ENCODE results near the gene RRP1B. TPM values are rescaled to one million over a fixed set of nuclear protein-coding genes. Genes with fewer than 3 reads are reported as not detected.

The RRP1B gene
- total and polyA plus RNA-seq, 2 of the 13 experiments (the other 11 are each of a cell fraction or from before 2014, with no cell fraction given), result 16.3 to 46.2 TPM

DNA sequence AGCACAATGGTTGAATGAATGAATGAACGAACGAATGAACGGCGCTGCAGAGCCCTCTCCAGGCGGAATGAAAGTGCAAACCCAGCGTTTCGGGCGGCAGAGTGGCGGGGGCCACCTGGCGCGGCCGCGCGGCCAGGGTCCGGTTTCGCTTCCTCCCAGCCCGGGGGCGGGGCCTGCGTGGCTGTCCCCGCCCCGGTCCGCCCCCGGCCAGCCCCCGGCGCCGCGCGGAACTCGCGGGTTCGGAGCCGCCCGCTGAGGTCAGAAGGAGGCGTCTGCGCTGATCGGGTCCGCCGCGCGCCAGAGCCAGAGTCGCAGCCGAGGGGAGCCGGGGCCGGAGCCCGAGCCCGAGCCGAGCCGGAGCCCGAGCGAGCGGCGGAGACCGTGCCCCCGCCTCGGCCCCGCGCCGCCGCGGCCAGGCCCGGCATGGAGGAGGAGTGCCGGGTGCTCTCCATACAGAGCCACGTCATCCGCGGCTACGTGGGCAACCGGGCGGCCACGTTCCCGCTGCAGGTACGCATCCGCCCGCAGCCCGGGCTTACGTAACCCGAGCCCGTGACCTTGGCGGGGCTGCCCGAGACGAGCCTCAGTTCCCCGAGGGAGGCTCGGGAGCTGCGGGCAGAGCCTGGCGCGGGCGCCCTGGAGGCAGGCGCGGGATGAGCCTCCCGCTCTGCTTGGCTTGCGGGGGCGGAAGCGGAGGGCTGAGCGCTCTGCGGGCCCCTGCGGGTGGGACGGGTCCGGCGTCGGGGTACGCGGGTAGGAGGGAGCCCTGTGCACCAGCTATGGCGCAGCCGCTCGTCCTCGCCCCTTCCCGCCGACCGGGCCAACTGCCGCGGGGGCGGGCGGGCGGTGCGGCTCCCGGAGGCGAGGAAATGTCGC, 59.8 kb downstream of the RRP1B start, which contains the start of gene PDXK (continued):
- TF ChIP-seq, protein P1, sequence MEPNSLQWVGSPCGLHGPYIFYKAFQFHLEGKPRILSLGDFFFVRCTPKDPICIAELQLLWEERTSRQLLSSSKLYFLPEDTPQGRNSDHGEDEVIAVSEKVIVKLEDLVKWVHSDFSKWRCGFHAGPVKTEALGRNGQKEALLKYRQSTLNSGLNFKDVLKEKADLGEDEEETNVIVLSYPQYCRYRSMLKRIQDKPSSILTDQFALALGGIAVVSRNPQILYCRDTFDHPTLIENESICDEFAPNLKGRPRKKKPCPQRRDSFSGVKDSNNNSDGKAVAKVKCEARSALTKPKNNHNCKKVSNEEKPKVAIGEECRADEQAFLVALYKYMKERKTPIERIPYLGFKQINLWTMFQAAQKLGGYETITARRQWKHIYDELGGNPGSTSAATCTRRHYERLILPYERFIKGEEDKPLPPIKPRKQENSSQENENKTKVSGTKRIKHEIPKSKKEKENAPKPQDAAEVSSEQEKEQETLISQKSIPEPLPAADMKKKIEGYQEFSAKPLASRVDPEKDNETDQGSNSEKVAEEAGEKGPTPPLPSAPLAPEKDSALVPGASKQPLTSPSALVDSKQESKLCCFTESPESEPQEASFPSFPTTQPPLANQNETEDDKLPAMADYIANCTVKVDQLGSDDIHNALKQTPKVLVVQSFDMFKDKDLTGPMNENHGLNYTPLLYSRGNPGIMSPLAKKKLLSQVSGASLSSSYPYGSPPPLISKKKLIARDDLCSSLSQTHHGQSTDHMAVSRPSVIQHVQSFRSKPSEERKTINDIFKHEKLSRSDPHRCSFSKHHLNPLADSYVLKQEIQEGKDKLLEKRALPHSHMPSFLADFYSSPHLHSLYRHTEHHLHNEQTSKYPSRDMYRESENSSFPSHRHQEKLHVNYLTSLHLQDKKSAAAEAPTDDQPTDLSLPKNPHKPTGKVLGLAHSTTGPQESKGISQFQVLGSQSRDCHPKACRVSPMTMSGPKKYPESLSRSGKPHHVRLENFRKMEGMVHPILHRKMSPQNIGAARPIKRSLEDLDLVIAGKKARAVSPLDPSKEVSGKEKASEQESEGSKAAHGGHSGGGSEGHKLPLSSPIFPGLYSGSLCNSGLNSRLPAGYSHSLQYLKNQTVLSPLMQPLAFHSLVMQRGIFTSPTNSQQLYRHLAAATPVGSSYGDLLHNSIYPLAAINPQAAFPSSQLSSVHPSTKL (CRISPR knock-in tag; IDR thresholded peaks at IDR 0.05), result peak; percentile 57; the same call in 1 of the 2 replicates
- TF ChIP-seq RNF2 (conservative IDR thresholded peaks at IDR 0.05; ENCODE audit: low read depth), result 0 out of 2 replicates have a peak, but pooled peaks have one; percentile 35
- TF ChIP-seq GABPB1 (CRISPR knock-in tag; IDR thresholded peaks at IDR 0.05), result peak; percentile 65; the same call in 1 of the 2 replicates
- TF ChIP-seq, protein P2, sequence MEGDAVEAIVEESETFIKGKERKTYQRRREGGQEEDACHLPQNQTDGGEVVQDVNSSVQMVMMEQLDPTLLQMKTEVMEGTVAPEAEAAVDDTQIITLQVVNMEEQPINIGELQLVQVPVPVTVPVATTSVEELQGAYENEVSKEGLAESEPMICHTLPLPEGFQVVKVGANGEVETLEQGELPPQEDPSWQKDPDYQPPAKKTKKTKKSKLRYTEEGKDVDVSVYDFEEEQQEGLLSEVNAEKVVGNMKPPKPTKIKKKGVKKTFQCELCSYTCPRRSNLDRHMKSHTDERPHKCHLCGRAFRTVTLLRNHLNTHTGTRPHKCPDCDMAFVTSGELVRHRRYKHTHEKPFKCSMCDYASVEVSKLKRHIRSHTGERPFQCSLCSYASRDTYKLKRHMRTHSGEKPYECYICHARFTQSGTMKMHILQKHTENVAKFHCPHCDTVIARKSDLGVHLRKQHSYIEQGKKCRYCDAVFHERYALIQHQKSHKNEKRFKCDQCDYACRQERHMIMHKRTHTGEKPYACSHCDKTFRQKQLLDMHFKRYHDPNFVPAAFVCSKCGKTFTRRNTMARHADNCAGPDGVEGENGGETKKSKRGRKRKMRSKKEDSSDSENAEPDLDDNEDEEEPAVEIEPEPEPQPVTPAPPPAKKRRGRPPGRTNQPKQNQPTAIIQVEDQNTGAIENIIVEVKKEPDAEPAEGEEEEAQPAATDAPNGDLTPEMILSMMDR (CRISPR knock-in tag; IDR thresholded peaks at IDR 0.05), result peak; percentile 41
- peak; percentile 49; the same call in 1 of the 2 replicates for TF ChIP-seq HOXD1 (CRISPR knock-in tag; IDR thresholded peaks at IDR 0.05)
- no peak for TF ChIP-seq ATF7 (IDR thresholded peaks at IDR 0.05)
- no peak for TF ChIP-seq ATF7 (CRISPR knock-in tag; IDR thresholded peaks at IDR 0.05)
- peak; percentile 66; the same call in 1 of the 2 replicates for TF ChIP-seq ZNF891 (CRISPR knock-in tag; IDR thresholded peaks at IDR 0.05)
- TF ChIP-seq ZMYM4 (CRISPR knock-in tag; IDR thresholded peaks at IDR 0.05), result peak; percentile 47; the same call in 1 of the 2 replicates
- TF ChIP-seq, protein P3, sequence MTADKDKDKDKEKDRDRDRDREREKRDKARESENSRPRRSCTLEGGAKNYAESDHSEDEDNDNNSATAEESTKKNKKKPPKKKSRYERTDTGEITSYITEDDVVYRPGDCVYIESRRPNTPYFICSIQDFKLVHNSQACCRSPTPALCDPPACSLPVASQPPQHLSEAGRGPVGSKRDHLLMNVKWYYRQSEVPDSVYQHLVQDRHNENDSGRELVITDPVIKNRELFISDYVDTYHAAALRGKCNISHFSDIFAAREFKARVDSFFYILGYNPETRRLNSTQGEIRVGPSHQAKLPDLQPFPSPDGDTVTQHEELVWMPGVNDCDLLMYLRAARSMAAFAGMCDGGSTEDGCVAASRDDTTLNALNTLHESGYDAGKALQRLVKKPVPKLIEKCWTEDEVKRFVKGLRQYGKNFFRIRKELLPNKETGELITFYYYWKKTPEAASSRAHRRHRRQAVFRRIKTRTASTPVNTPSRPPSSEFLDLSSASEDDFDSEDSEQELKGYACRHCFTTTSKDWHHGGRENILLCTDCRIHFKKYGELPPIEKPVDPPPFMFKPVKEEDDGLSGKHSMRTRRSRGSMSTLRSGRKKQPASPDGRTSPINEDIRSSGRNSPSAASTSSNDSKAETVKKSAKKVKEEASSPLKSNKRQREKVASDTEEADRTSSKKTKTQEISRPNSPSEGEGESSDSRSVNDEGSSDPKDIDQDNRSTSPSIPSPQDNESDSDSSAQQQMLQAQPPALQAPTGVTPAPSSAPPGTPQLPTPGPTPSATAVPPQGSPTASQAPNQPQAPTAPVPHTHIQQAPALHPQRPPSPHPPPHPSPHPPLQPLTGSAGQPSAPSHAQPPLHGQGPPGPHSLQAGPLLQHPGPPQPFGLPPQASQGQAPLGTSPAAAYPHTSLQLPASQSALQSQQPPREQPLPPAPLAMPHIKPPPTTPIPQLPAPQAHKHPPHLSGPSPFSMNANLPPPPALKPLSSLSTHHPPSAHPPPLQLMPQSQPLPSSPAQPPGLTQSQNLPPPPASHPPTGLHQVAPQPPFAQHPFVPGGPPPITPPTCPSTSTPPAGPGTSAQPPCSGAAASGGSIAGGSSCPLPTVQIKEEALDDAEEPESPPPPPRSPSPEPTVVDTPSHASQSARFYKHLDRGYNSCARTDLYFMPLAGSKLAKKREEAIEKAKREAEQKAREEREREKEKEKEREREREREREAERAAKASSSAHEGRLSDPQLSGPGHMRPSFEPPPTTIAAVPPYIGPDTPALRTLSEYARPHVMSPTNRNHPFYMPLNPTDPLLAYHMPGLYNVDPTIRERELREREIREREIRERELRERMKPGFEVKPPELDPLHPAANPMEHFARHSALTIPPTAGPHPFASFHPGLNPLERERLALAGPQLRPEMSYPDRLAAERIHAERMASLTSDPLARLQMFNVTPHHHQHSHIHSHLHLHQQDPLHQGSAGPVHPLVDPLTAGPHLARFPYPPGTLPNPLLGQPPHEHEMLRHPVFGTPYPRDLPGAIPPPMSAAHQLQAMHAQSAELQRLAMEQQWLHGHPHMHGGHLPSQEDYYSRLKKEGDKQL (CRISPR knock-in tag; IDR thresholded peaks at IDR 0.05; ENCODE audit: low read depth), result no peak
- 0 out of 2 replicates have a peak, but pooled peaks have one; percentile 22 for TF ChIP-seq ZZZ3 (CRISPR knock-in tag; IDR thresholded peaks at IDR 0.05; ENCODE audit: borderline replicate concordance)
- no peak for TF ChIP-seq RCOR2 (CRISPR knock-in tag; IDR thresholded peaks at IDR 0.05)
- 0 out of 2 replicates have a peak, but pooled peaks have one; percentile 23 for TF ChIP-seq MTF2 (CRISPR knock-in tag; IDR thresholded peaks at IDR 0.05; ENCODE audit: borderline replicate concordance)
- TF ChIP-seq ZNF7 (CRISPR knock-in tag; IDR thresholded peaks at IDR 0.05), result no peak
- peak; percentile 65 for TF ChIP-seq HNRNPLL (IDR thresholded peaks at IDR 0.05; ENCODE audit: low read depth, low read length, poor library complexity, severe bottlenecking)
- 0 out of 2 replicates have a peak, but pooled peaks have one; percentile 39 for TF ChIP-seq ZNF136 (CRISPR knock-in tag; IDR thresholded peaks at IDR 0.05; ENCODE audit: low read depth)
- TF ChIP-seq, protein P4, sequence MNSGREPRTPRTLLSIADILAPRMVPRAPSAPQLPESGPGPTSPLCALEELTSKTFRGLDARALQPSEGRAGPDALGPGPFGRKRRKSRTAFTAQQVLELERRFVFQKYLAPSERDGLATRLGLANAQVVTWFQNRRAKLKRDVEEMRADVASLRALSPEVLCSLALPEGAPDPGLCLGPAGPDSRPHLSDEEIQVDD (CRISPR knock-in tag; IDR thresholded peaks at IDR 0.05; ENCODE audit: borderline replicate concordance), result peak; percentile 44; the same call in 1 of the 2 replicates
